B cell (primary cell): ENCODE data around the gene DIAPH1. TPM values are rescaled to one million over a fixed set of nuclear protein-coding genes. Genes with fewer than 3 reads are reported as not detected.

Source experiments
- ATAC-seq: fragments of 200-7000 bp; cut with Tn5 transposase; one replicate; pipeline ENCODE4 v1.10.0; 2021; ENCODE audit warnings: low read depth, mild to moderate bottlenecking, moderate number of reproducible peaks, moderate library complexity
- CTCF ChIA-PET: fragments of 350-600 bp; sonication (Branson Sonifier 250); formaldehyde crosslinking; loops from one replicate; lab custom pipeline; 2021; ENCODE audit warnings: antibody characterized with exemption, inconsistent platforms; lab: Charles Lee
- POLR2A ChIA-PET: fragments of 350-600 bp; sonication (Branson Sonifier 250); formaldehyde crosslinking; loops from one replicate; lab custom pipeline; 2021; ENCODE audit warnings: antibody characterized with exemption; lab: Charles Lee
- DNase-seq: peaks from one replicate; pipeline ENCODE4 v3.0.0; 2013
- H2AFZ ChIP-seq: 2 replicates; pipeline ENCODE4 v1.6.1; 2012; ENCODE audit warnings: mild to moderate bottlenecking, low read depth, low read length; ENCODE audit not compliant: insufficient read depth, poor library complexity, severe bottlenecking
- H3K27ac ChIP-seq, 2 donors: 1 replicate in 1 of 2; 2 replicates in 1 of 2; pipeline ENCODE4 v1.5.1; 2012 to 2013; ENCODE audit warnings: low read length in 2 of 2, mild to moderate bottlenecking in 2 of 2, moderate library complexity in 1 of 2
- H3K27me3 ChIP-seq, 4 experiments: fragments of 200-600 bp in 1 of 4; sonication (generic) in 1 of 4; replicated peaks in 1 of 4; 1 replicate in 2 of 4; 2 replicates in 2 of 4; pipeline versions ENCODE4 v1.6.1 to v1.7.0; 2013 to 2016; ENCODE audit warnings: low read length in 3 of 4, mild to moderate bottlenecking in 2 of 4, mixed read lengths in 1 of 4, moderate library complexity in 1 of 4; ENCODE audit not compliant: insufficient read depth in 4 of 4, control insufficient read depth in 3 of 4; ENCODE audit errors: control extremely low read depth in 1 of 4
- H3K36me3 ChIP-seq, 2 experiments: replicated peaks in 1 of 2; 1 replicate in 1 of 2; 2 replicates in 1 of 2; pipeline versions ENCODE4 v1.6.1 to v1.7.1; 2013; ENCODE audit warnings: low read length in 1 of 2; ENCODE audit not compliant: insufficient read depth in 2 of 2, control insufficient read depth in 1 of 2; ENCODE audit errors: control extremely low read depth in 1 of 2, extremely low read depth in 1 of 2
- H3K4me1 ChIP-seq, 2 donors: fragments of 200-600 bp in 1 of 2; sonication (generic) in 1 of 2; 1 replicate in 1 of 2; 2 replicates in 1 of 2; pipeline versions ENCODE4 v1.5.1 to v1.6.1; 2013 to 2017; ENCODE audit warnings: low read length in 2 of 2; ENCODE audit not compliant: control insufficient read depth in 2 of 2, insufficient read depth in 2 of 2
- H3K4me2 ChIP-seq: replicated peaks from 2 replicates; pipeline ENCODE3; 2012; ENCODE audit warnings: mild to moderate bottlenecking, low read depth, low read length; ENCODE audit not compliant: poor library complexity, severe bottlenecking
- H3K4me3 ChIP-seq, 5 experiments: fragments of 200-600 bp in 1 of 5; sonication (generic) in 1 of 5; 1 replicate in 3 of 5; 2 replicates in 2 of 5; pipeline versions ENCODE4 v1.5.1 to v1.7.0; 2011 to 2016; ENCODE audit warnings: low read length in 4 of 5, mild to moderate bottlenecking in 4 of 5, low read depth in 2 of 5, control low read depth in 1 of 5, moderate library complexity in 1 of 5; ENCODE audit not compliant: insufficient read depth in 1 of 5; ENCODE audit errors: control extremely low read depth in 1 of 5, extremely low read depth in 1 of 5
- H3K79me2 ChIP-seq: fragments of 200-600 bp; sonication (generic); one replicate; pipeline ENCODE4 v1.6.0; 2016; ENCODE audit warnings: low read length; ENCODE audit not compliant: control insufficient read depth, insufficient read depth
- H3K9ac ChIP-seq: fragments of 200-600 bp; sonication (generic); 2 replicates; pipeline ENCODE4 v1.6.1; 2017; ENCODE audit warnings: mild to moderate bottlenecking, low read length, moderate library complexity
- H3K9me3 ChIP-seq, 3 donors: one replicate each; pipeline versions ENCODE4 v1.6.1 to v1.7.1; 2013; ENCODE audit warnings: low read length in 2 of 3; ENCODE audit not compliant: control insufficient read depth in 2 of 3, insufficient read depth in 1 of 3; ENCODE audit errors: control extremely low read depth in 1 of 3
- H4K20me1 ChIP-seq: 2 replicates; pipeline ENCODE4 v1.6.0; 2012; ENCODE audit warnings: mild to moderate bottlenecking, low read length; ENCODE audit not compliant: insufficient read depth, control insufficient read depth, poor library complexity, severe bottlenecking
- H3K27ac Mint-ChIP-seq: one replicate; pipeline ENCODE4 v1.8.0; 2021; ENCODE audit warnings: mixed read lengths
- H3K27me3 Mint-ChIP-seq: one replicate; pipeline ENCODE4 v1.8.0; 2021; ENCODE audit warnings: mixed read lengths
- H3K4me1 Mint-ChIP-seq: one replicate; pipeline ENCODE4 v1.8.0; 2021; ENCODE audit warnings: mixed read lengths
- H3K4me3 Mint-ChIP-seq: one replicate; pipeline ENCODE4 v1.8.0; 2021; ENCODE audit warnings: mixed read lengths
- H3K9me3 Mint-ChIP-seq: one replicate; pipeline ENCODE4 v1.8.0; 2022; ENCODE audit warnings: mixed read lengths; ENCODE audit not compliant: insufficient read depth
- EZH2 ChIP-seq: IDR thresholded peaks from 2 replicates; pipeline ENCODE4 v1.6.1; 2012; ENCODE audit warnings: borderline replicate concordance, low read depth, mild to moderate bottlenecking, moderate library complexity, low read length; ENCODE audit not compliant: insufficient read depth, poor library complexity, severe bottlenecking
- WGBS: methylation state at CpG from one replicate; pipeline ENCODE4 v1.1.5; 2013; ENCODE audit warnings: missing lambda C conversion rate; ENCODE audit not compliant: insufficient coverage; 5-methylcytosine and 5-hydroxymethylcytosine counted together
- intact Hi-C: fragments of 100-400 bp; cut with micrococcal nuclease; formaldehyde crosslinking; loops from one replicate; pipeline ENCODE4 v1.10.0; 2022
- polyA plus RNA-seq: library from polyadenylated mRNA; depleted of rRNA; stranded (reverse); fragments of >200 nt; gene quantifications from 2 replicates; pipeline ENCODE4 v1.2.3, GENCODE V29; 2012
- total RNA-seq, 2 donors: library from RNA; stranded (reverse); fragments of 120-200 nt in 1 of 2; gene quantifications; 1 replicate in 1 of 2; 2 replicates in 1 of 2; pipeline versions ENCODE4 v1.2.3 to v1.2.4, GENCODE V29; 2013 to 2022
- TF ChIP-seq, protein P1 (sequence below): fragments of 200-600 bp; IDR thresholded peaks from one replicate; pipeline ENCODE4 v1.8.0; 2022; ENCODE audit warnings: antibody characterized with exemption, mild to moderate bottlenecking

DIAPH1 gene
- total and polyA plus RNA-seq, 2 donors (not counting 1 experiment from before 2014, with no cell fraction given), result 59.7 to 113 TPM

DNA sequence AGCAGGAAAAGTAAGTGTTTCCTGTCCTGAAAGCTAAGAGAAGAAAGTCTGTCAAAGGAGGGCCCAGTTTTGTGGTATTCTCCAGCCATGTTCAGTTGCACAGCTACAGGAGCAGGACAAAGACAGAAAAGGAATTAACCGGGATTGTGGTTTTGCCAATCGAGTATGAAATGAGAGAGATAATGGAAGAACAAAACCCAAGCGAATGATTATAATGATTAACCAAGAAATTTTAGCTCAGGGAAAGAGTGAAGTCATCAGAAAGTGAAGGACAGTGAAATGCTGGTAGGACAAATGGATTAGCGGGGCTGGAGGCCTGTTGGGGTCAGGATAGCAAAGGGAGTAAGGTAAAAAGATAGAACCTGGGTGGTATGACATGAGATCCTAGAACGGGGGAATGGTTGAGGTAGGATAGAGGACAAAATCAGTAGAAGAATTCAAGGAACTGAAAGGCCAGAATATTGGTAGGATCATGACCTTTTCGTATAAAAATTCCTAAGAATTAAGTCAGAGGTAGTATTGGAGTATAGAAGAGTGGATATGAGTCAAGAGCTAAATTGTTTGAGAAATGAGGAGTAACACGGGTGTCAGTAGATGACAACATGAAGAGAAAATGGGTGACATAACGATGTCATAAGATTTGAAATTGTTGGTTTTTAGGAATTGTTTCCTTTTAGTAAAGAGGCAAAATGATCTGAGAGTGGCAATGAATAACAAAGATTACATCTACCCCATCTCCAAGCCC lies 52.8 kb downstream of the DIAPH1 start:
- Histone ChIP-seq H3K4me1 (peaks cover 10% of the 10 kb centered on the region in 2 donors), H3K79me2 (no peaks in the 10 kb centered on the region), H3K27ac (no peak overlapping the region), H3K36me3 (peaks cover 12 to 51% of the 10 kb centered on the region in 2 experiments), H3K4me2 (no peak overlapping the region), H4K20me1 (peaks cover 10% of the 10 kb centered on the region), H2AFZ (no peak overlapping the region), H3K4me3 (no peak overlapping the region), H3K27me3 (no peaks in the 10 kb centered on the region), H3K9ac (no peak overlapping the region), H3K9me3 (no peaks in the 10 kb centered on the region)
- CTCF ChIA-PET, result interaction anchor here (1.1 to 3.3 kb wide), 14 partner anchors 8 to 378 kb away, joined by 3 to 13 read pairs (median 5); partner anchors contain the start of genes PCDHB9, PCDHGA10, PCDHGA4 and PCDHGB3
- Mint-ChIP-seq H3K4me3 (no peak overlapping the region), H3K27me3 (no peaks in the 10 kb centered on the region), H3K4me1 (peaks cover 16% of the 10 kb centered on the region), H3K9me3 (no peaks in the 10 kb centered on the region), H3K27ac (no peak overlapping the region)
- TF ChIP-seq, protein P1, sequence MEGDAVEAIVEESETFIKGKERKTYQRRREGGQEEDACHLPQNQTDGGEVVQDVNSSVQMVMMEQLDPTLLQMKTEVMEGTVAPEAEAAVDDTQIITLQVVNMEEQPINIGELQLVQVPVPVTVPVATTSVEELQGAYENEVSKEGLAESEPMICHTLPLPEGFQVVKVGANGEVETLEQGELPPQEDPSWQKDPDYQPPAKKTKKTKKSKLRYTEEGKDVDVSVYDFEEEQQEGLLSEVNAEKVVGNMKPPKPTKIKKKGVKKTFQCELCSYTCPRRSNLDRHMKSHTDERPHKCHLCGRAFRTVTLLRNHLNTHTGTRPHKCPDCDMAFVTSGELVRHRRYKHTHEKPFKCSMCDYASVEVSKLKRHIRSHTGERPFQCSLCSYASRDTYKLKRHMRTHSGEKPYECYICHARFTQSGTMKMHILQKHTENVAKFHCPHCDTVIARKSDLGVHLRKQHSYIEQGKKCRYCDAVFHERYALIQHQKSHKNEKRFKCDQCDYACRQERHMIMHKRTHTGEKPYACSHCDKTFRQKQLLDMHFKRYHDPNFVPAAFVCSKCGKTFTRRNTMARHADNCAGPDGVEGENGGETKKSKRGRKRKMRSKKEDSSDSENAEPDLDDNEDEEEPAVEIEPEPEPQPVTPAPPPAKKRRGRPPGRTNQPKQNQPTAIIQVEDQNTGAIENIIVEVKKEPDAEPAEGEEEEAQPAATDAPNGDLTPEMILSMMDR, result no peak
- TF ChIP-seq EZH2, result no peak
- intact Hi-C loops, result loop anchor here (2.0 to 10.0 kb wide), 3 partner anchors 41 to 481 kb away; partner anchors contain the start of genes PCDHB16 and PCDHB9
- POLR2A ChIA-PET, result no interaction called here
- DNase-seq, result no peak
- no peak for ATAC-seq
- WGBS, result 98% methylated on average over 7 of the region's 8 CpGs

DNA sequence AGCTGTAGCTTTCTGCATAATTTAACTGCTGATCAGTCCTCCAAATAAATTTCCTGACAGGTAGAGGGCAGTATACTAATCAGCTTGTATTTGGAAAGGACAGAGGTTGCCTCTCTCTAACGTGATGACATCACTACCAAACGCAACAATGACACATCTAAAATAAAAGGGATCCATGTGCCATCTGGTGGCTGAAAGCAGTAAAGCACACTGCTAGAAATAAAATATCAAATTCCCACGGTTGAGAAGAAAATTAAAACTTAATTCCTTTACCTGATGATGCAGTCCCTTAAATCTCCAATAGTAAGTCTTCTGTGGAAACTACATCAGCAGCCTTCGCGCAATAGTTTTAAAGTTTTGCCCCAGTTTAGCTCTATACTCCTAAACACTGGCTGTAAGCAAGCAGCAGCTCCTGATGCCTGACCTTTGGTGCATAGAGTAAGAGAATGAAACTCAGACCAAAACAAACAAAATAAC lies 54.5 kb downstream of the DIAPH1 start:
- H2AFZ ChIP-seq, result no peak overlapping the region
- H3K4me1 Mint-ChIP-seq, result peaks cover 4% of the 10 kb centered on the region

More for the DNA sequence above, 54.5 kb downstream of the DIAPH1 start:
- WGBS, result no CpG with 5 or more reads among the region's 5 CpGs
- Histone ChIP-seq H4K20me1 (peaks cover 10% of the 10 kb centered on the region), H3K36me3 (peaks cover 12 to 50% of the 10 kb centered on the region in 2 experiments), H3K27me3 (no peaks in the 10 kb centered on the region), H3K9me3 (no peaks in the 10 kb centered on the region), H3K4me3 (no peak overlapping the region), H3K4me1 (no peaks in the 10 kb centered on the region), H3K79me2 (no peaks in the 10 kb centered on the region), H3K4me2 (no peak overlapping the region), H3K9ac (no peak overlapping the region), H3K27ac (peak overlapping the region; percentile 5 to 46)
- H3K27ac Mint-ChIP-seq, result peak overlapping the region; percentile 70
- no peaks in the 10 kb centered on the region for H3K9me3 Mint-ChIP-seq
- ChIA-PET POLR2A (interaction anchor here (0.6 to 1.0 kb wide), 6 partner anchors 55 to 244 kb away, joined by 3 to 7 read pairs (median 4); partner anchors contain the start of genes DIAPH1, PCDHGA12, RELL2 and TAF7), CTCF (interaction anchor here (0.5 to 3.7 kb wide), 67 partner anchors 8 to 853 kb away, joined by 3 to 56 read pairs (median 5); partner anchors contain the start of genes DELE1, DIAPH1, FCHSD1 and HDAC3)
- ATAC-seq (peak; percentile 97), DNase-seq (peak; percentile 91)
- TF ChIP-seq, protein P1, result peak; percentile 93
- no peak for TF ChIP-seq EZH2
- intact Hi-C loops, result loop anchor here (1.0 to 10.0 kb wide), 7 partner anchors 39 to 479 kb away; partner anchors contain the start of genes PCDHB16, PCDHB9, PCDHGA10 and TAF7
- no peaks in the 10 kb centered on the region for H3K27me3 Mint-ChIP-seq
- no peak overlapping the region for H3K4me3 Mint-ChIP-seq
